ENCODE measurements around the gene NR5A1. TPM values are rescaled to one million over a fixed set of nuclear protein-coding genes. Genes with fewer than 3 reads are reported as not detected.

NR5A1 gene
- polyA plus RNA-seq (2011; rRNA removed), result not detected in 2 replicates
- 0.05 TPM in 1 of 2 replicates, not detected in the other for polyA plus RNA-seq (2012; cell fraction: cytosol; rRNA removed)
- polyA plus RNA-seq (2012; cell fraction: nucleus; rRNA removed), result 0.04 and 0.05 TPM in 2 replicates
- not detected in 3 replicates for polyA plus RNA-seq (2017; fragmentation: RNase III; extraction: RNeasy Plus Mini Kit Qiagen cat#74134 plus additional on column Dnase treatment)
- not detected in 2 replicates for polyA minus RNA-seq (2011; rRNA and poly(A)+ RNA removed)

DNA sequence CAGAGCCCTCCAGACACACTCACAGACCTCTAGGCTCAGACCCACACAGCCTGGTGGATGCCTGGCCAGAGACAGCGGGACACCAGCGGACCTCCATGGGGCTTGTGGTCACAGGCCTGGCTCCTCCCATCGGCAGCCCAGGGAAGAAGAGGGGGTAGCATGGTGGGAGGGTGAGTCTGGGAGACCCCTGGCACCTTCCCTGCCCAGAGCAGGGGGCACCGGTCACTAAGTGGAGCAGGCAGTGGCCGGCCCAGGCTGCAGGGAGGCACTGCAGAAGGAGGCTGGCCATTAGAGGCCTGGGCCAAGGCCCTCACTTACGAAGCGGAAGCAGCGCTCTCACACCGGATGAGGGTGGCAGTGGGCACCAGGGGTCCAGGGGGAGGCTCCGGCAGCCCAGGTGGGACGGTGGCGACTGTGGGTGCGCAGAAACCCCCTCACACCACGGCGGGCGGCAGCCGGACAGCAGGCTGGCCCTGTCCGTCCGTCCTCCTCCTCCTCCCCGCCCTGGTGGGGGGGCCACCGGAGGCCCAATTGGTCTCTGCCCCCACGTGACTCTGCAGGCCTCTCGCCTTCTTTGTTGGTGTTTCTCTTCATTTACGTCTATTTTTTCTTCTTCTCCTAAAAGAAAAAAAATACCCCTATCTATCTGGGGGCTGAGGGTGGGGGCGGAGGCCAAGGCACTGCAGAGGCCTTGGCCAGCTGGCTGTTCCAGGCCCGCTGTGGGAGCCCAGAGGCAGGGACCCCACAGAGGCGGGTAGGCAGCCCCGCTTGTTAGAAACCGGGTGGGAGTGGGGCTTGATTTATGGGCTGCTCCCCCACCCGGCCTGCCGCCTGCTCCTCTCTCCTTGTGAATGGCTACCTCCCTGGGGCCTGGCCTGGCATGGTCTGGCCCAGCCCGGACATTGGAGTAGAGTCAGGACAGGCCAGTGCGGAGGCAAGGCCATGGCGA lies at the start of gene NR5A1:
TSS of gene NR5A1 (minus strand) at position 469 of the 949 bp plus-strand sequence. CDS start 4,004 bp downstream, outside the sequence.
- TF ChIP-seq ZSCAN20 (CRISPR knock-in tag; IDR thresholded peaks at IDR 0.05), result no peak
- no peak for TF ChIP-seq ESRRA (IDR thresholded peaks at IDR 0.05; ENCODE audit: borderline replicate concordance, low read length)
- no peak for TF ChIP-seq MAX (IDR thresholded peaks at IDR 0.05)
- TF ChIP-seq, protein P1, sequence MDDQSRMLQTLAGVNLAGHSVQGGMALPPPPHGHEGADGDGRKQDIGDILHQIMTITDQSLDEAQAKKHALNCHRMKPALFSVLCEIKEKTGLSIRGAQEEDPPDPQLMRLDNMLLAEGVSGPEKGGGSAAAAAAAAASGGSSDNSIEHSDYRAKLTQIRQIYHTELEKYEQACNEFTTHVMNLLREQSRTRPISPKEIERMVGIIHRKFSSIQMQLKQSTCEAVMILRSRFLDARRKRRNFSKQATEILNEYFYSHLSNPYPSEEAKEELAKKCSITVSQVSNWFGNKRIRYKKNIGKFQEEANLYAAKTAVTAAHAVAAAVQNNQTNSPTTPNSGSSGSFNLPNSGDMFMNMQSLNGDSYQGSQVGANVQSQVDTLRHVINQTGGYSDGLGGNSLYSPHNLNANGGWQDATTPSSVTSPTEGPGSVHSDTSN (IDR thresholded peaks at IDR 0.05), result no peak
- no peak for TF ChIP-seq FOSL2 (IDR thresholded peaks at IDR 0.05)
- no peak for TF ChIP-seq FOSL2 (CRISPR knock-in tag; IDR thresholded peaks at IDR 0.05)
- TF ChIP-seq TP53 (CRISPR knock-in tag; IDR thresholded peaks at IDR 0.05), result no peak
- TF ChIP-seq POLR2A (IDR thresholded peaks at IDR 0.05; ENCODE audit: low read length), result no peak
- TF ChIP-seq, protein P2, sequence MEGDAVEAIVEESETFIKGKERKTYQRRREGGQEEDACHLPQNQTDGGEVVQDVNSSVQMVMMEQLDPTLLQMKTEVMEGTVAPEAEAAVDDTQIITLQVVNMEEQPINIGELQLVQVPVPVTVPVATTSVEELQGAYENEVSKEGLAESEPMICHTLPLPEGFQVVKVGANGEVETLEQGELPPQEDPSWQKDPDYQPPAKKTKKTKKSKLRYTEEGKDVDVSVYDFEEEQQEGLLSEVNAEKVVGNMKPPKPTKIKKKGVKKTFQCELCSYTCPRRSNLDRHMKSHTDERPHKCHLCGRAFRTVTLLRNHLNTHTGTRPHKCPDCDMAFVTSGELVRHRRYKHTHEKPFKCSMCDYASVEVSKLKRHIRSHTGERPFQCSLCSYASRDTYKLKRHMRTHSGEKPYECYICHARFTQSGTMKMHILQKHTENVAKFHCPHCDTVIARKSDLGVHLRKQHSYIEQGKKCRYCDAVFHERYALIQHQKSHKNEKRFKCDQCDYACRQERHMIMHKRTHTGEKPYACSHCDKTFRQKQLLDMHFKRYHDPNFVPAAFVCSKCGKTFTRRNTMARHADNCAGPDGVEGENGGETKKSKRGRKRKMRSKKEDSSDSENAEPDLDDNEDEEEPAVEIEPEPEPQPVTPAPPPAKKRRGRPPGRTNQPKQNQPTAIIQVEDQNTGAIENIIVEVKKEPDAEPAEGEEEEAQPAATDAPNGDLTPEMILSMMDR (IDR thresholded peaks at IDR 0.05), result no peak
- TF ChIP-seq POLR2AphosphoS2 (conservative IDR thresholded peaks at IDR 0.05; ENCODE audit: low read length), result no peak
- no peak for TF ChIP-seq RNF2 (IDR thresholded peaks at IDR 0.05; ENCODE audit: borderline replicate concordance, low read depth)
- TF ChIP-seq NPAS2 (CRISPR knock-in tag; IDR thresholded peaks at IDR 0.05; ENCODE audit: borderline replicate concordance), result no peak
- no peak for TF ChIP-seq ZFP36 (IDR thresholded peaks at IDR 0.05; ENCODE audit: borderline replicate concordance, partially characterized antibody)
- TF ChIP-seq HDAC2 (IDR thresholded peaks at IDR 0.05), result no peak
- no peak for TF ChIP-seq BCL3 (IDR thresholded peaks at IDR 0.05)
- FAIRE-seq (no peak), DNase-seq (ENCODE audit: low read depth in 1 of 2, low spot score in 1 of 2) (no peak), ATAC-seq (no peak)
- WGBS (ENCODE audit: missing lambda C conversion rate), result 92% methylated on average over 28 of the region's 34 CpGs
- POLR2A ChIA-PET, result no interaction called here
- 0 out of 3 replicates have a peak, but pooled peaks cover 3% of the 10 kb centered on the region for H3K4me1 ChIP-seq
- no peak within 1 kb of the TSS for H3K27ac ChIP-seq
- no peak within 1 kb of the TSS for H3K4me2 ChIP-seq
- H3K9me3 ChIP-seq, result no peaks in the 10 kb centered on the region
- no peak within 1 kb of the TSS for H3K4me3 ChIP-seq
- CTCF ChIA-PET, result interaction anchor here (1.2 to 1.5 kb wide), 2 partner anchors 10 to 30 kb away, joined by 3 to 4 read pairs; no protein-coding TSS in a partner anchor

DNA sequence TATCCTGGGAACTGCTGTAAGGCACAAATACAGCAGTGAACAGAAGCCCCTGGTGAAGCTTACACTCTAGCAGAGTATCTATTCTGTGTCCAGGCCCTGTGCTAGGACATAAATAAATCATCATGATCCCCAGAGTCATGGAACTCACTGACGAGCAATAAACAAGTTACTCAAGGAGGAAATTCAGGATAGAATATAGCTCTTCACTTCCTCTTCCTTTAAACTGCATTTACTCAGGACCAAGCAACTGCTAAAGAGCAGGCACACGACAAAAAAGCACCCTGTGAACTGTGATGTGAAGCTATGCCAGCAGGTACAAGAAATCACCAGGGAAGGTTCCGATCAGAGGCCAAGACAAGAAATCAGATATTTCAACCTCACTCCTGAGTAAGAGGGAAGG lies 47.8 kb upstream of the NR5A1 start:
- Histone ChIP-seq H3K4me2 (no peak overlapping the region), H3K27ac (no peak overlapping the region), H3K9me3 (no peaks in the 10 kb centered on the region), H3K4me3 (no peak overlapping the region), H3K4me1 (peaks cover 13% of the 10 kb centered on the region; the same call in 2 of the 3 replicates)
- no peak for FAIRE-seq
- DNase-seq (ENCODE audit: low read depth in 1 of 2, low spot score in 1 of 2), result no peak
- WGBS (ENCODE audit: missing lambda C conversion rate), result 86% methylated on average over 3 of the region's 3 CpGs
- ChIA-PET POLR2A (no interaction called here), CTCF (interaction anchor here (1.0 to 6.7 kb wide), 8 partner anchors 10 to 298 kb away, joined by 3 to 59 read pairs (median 8); partner anchors contain the start of gene WDR38)
- no peak for ATAC-seq
- TF ChIP-seq, protein P3, sequence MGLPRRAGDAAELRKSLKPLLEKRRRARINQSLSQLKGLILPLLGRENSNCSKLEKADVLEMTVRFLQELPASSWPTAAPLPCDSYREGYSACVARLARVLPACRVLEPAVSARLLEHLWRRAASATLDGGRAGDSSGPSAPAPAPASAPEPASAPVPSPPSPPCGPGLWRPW (IDR thresholded peaks at IDR 0.05), result no peak
- TF ChIP-seq, protein P4, sequence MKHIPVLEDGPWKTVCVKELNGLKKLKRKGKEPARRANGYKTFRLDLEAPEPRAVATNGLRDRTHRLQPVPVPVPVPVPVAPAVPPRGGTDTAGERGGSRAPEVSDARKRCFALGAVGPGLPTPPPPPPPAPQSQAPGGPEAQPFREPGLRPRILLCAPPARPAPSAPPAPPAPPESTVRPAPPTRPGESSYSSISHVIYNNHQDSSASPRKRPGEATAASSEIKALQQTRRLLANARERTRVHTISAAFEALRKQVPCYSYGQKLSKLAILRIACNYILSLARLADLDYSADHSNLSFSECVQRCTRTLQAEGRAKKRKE (CRISPR knock-in tag; IDR thresholded peaks at IDR 0.05; ENCODE audit: low read depth), result no peak
- no peak for TF ChIP-seq MAX (IDR thresholded peaks at IDR 0.05)
- no peak for TF ChIP-seq SREBF2 (IDR thresholded peaks at IDR 0.05)
- TF ChIP-seq, protein P5, sequence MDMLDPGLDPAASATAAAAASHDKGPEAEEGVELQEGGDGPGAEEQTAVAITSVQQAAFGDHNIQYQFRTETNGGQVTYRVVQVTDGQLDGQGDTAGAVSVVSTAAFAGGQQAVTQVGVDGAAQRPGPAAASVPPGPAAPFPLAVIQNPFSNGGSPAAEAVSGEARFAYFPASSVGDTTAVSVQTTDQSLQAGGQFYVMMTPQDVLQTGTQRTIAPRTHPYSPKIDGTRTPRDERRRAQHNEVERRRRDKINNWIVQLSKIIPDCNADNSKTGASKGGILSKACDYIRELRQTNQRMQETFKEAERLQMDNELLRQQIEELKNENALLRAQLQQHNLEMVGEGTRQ (IDR thresholded peaks at IDR 0.05), result no peak
- no peak for TF ChIP-seq TP53 (CRISPR knock-in tag; IDR thresholded peaks at IDR 0.05)

Measured in A549 (cell line).